Measurements from ENCODE around the gene LRP1.

The LRP1 gene

DNA sequence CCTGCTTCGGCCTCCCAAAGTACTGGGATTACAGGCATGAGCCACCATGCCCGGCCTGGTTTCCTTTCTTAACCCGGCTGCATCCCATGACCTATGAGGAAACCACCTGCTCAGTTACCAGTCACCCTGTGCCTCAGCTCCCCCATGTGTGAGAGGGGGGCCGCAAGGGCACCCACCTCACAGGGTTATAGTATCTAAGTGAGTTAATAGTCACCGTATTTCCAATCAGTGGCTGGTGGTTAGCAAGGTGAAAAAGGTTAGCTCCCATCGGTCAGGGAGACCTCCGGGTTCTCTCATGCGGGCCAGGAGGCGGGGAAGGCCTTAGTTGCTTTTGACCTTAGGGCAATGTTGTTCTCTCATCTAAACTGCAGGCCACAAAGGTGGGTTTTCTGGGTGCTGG, 6.7 kb downstream of the LRP1 start:
- no peak for DNase-seq (ENCODE audit: low read depth, low spot score)

DNA sequence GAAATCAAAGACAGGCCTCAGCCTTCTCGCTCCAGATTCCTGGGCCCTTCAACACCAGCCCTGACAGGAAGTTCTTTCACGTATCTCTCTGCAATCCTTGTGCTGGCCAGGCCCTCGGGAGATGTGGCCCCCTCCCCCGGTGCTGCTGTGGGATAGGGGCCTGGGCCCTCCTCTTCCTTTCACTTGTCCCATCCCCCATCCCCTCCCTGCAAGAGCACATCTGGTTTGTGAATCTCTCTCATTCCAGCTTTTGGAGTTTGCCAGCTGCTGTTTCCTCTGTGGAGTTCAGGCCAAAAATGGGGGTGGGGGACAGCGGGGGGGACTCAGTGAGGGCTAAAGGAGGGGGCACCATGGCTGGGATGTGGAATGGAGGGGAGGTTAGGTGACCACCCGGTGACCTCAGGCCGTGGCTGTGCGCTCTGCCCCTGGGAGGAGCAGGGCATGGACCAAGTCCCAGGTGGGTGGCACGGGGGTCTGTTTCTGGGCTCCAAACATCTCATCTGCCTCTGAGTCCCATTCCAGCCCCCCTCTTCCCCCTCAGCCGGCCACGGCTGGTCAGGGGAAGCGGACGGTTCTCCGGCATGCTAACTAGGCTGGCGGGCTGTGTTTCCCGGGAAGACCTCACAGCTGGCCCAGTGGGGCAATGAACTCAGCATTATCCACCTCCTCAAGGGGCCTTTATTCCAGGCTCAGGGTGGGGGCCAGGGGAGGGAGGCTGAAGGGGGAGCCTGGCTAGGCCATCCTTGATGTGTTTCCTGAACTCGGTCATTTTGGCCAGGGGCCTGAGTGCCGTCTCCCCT, 7.4 kb downstream of the LRP1 start:
- DNase-seq (ENCODE audit: low read depth, low spot score), result no peak

DNA sequence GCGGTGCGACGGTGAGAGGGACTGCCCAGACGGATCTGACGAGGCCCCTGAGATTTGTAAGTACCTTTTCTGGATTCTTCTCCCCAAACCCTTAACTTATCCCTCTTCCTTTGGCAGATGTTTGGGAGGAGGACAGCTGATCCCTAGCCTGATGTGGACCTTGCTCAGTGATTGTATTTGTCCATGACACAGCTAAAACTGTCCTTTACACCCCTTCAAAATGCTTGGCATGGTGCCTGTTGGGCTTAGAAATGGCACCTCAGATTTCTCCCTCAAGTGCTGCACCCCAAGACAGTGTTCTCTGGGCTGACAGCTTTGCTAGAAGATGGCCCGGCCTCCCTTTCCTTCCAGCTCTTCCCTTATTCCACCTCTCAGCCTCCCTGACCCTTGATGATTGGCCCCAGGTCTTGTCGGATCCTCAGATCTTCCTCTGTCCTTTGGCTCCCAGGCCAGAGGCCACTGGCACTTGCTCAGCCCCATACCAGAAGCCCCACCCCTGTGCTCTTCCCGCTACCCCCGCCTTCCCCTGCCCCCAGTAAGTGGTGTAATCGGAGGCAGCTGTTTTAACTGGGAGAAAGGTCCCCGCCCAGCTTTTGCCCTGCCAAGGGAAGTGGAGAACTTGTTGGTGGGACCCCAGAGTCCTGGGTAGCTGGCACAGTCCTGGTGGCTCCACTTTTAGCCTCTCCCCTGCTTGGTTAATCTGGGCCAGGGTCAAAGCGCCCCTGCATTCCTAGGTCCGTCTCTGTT, 10.4 kb downstream of the LRP1 start:
- DNase-seq (ENCODE audit: low read depth, low spot score), result no peak

DNA sequence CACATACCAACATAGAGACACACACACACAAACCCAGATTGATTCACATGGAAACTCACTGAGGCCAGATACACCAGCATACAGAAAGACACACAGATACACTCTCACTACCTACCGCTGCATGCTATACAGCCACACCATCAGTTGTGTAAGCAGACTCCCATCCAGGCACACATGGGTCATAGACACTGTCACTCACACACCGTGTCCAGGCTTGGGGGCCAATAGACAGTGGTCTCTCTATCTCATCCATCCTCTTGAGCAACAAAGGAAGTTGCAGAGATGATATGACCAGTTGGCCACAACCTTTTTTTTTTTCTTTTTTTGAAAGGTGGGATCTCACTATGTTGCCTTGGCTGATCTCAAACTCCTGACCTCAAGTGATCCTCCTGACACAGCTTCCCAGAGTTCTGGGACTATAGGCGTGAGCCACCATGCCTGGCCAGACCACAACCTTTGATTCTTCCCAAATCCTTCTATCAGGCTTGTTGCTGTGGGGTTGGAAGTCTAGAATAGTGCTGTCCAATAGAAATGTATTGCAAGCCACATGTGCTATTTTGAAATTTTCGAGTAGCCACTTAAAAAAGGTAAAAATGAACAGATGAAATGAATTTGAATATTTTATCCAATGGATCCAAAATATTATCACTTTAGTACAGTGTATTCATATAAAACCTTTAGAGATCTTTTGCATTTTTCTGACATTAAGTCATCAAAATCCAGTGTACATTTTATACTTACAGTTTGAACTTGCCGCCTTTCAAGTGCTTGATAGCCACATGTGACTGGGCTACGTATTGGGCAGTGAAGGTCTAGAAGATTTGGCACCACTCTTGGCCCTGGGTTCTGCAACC, 11.7 kb downstream of the LRP1 start:
- DNase-seq (ENCODE audit: low read depth, low spot score), result no peak

DNA sequence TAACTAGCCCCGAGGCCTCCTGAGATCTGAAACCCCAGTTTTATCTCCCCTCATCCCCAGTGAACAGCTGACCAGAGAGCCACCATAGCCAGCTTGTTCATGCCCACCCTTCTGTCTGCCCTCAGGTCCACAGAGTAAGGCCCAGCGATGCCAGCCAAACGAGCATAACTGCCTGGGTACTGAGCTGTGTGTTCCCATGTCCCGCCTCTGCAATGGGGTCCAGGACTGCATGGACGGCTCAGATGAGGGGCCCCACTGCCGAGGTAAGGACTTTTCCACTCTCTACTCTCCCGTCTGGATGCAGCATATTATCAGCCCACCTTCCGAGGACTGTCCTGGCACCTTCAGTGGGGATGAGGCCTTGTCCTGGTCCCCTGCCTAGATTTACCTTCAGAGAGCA, 13.0 kb downstream of the LRP1 start:
- DNase-seq (ENCODE audit: low read depth, low spot score), result no peak

DNA sequence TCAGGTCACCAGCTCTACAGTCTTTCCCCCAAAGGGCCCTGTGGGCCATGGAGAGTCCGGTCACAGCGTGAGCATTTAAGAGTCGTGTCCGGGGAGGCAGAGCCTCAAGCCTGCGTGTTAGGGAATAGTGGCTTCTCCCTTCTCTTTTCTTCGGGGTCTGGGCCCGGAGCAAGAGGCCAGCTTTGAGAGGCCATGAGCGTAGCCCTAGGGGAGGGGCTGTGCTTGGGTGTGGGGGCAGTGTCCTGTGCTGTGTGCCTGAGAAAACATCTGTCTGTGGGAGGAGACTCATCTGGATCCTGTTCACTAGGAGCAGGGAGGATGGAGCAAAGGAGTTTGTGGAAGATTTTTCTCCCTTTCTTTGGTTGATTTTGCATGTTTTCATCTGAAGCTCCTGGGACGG, 13.8 kb downstream of the LRP1 start:
- DNase-seq (ENCODE audit: low read depth, low spot score), result no peak

DNA sequence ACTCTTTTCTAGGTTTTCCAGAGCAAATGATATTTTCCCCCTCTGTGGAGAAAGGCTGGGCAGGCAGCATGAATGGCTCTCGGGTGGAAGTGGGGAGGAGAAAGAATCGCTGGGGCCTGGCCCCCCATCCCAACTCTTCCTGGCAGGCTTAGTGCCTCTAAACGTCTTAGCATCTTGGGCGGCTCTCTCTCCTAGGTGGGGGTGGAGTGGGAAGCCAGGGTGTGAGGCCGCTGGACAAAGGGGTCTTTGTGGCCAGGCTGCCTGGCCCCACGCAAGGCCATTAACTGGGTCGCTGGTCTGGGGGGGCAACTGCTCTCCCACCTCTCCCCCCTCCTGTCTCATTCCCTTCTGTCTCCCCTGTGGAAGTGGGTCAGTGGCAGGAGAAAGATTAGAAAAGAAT, 14.4 kb downstream of the LRP1 start:
- DNase-seq (ENCODE audit: low read depth, low spot score), result no peak

DNA sequence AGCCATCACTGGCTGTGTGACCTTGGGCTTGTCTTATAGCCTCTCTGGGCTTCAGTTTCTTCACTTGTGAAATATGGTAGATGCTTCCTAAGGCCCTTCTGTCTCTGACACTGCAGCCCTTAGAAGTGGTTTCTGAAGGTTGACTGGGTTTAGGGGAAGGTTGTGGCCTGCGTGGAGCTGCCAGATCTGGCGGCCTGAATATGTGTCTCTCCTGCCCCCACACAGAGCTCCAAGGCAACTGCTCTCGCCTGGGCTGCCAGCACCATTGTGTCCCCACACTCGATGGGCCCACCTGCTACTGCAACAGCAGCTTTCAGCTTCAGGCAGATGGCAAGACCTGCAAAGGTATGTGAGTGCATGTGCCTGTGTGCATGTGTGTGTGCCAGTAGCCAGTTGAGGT, 15.2 kb downstream of the LRP1 start:
- no peak for DNase-seq (ENCODE audit: low read depth, low spot score)

DNA sequence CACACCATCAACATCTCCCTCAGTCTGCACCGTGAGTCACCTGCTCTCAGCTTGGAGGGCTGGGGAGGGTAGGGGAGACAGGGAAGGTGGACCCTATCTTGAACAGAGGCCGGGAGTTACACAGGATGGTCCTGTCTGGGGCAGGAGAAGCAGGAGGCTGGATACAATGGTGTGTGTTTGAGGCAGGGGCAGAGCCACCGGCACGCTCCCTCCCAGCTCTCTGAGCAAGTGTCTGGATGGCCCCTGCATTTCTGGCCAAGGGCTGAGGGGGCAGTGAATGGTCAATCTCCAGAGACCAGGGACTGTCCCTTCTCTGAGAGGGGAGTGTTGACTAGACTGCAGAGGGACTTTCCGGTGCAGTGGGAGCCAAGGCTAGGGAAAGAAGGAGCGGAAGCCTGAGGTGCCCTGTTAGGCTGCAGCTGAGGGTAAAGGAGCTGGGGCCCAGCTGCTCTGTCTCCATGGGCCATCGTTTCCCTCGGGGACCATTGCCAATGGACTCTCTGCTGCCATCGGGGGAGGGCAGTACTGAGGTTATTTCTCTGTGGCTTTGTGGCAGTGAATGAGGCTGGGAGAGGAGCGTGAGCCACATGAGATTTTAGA, 17.3 kb downstream of the LRP1 start:
- DNase-seq (ENCODE audit: low read depth, low spot score), result no peak

DNA sequence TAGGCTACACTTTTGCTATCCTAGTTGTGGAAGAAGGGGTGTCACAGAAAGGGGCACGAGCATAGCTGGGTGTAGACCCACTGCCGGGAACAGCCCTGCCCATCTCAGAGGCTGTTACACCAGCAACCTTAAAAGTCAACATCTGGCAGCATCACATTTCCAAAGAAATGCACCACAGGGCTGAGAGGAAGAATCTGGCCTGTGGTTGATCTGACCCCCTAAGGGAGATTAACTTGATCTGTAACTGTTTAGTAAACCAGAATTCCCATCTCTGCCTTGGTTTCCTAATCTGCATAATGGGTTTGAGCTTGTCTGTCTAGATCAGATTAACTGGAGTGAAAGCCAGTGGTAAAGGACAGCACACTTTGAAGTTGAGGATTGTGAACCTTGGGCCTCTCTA, 17.8 kb downstream of the LRP1 start:
- DNase-seq (ENCODE audit: low read depth, low spot score), result no peak

DNA sequence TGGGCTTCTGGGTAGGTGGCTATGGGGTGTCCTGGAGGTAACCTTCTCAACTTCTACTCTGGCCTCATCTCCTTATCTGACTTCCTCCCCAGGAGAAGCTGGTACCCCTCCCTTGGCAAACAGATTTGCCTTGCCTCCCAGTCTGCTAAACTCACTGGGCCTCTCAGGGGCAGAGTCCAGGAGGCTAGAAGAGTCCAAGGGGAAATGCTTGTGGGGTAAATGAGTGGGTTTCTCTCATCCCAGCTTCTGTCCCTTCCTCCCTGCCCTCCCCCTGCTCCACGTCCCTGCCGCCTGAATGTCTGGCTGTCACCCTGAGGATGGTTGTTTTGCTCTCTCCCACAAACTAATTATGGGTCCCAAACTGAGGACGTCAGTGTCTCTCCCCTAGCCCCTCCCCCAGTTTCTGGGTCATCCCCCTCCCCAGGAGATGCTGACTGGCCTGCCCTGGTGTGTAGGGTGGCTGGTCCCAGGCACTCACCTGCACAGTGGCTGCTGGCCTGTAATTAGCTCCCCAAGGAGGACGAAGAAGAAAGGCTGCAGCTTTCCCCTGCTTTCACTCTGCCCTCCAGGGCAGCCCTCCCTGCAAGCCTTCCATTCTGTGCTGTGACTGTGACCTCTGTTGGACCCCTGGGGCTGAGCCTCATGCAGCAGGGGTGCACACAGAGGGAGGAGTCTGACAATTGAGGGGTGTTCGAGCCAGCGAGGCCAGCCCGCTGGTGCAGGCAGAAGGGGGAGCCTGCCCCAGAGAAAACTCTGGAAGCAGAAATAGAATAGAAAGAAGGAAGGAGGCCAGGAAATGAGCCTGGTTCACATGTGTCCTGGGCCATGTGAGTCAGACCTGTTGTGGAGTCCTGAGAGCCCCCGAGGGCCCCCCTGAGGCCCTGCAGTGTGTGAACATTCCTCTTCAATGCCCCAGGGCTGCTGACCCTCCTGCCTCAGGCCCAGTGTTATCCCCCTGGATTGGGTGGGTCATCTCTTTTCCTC, 19.0 kb downstream of the LRP1 start, which contains the start of gene LRP1-AS:
Gene LRP1-AS, minus strand, starts transcription at position 659 of the 984 bp plus-strand sequence.
- no peak for DNase-seq (ENCODE audit: low read depth, low spot score)

DNA sequence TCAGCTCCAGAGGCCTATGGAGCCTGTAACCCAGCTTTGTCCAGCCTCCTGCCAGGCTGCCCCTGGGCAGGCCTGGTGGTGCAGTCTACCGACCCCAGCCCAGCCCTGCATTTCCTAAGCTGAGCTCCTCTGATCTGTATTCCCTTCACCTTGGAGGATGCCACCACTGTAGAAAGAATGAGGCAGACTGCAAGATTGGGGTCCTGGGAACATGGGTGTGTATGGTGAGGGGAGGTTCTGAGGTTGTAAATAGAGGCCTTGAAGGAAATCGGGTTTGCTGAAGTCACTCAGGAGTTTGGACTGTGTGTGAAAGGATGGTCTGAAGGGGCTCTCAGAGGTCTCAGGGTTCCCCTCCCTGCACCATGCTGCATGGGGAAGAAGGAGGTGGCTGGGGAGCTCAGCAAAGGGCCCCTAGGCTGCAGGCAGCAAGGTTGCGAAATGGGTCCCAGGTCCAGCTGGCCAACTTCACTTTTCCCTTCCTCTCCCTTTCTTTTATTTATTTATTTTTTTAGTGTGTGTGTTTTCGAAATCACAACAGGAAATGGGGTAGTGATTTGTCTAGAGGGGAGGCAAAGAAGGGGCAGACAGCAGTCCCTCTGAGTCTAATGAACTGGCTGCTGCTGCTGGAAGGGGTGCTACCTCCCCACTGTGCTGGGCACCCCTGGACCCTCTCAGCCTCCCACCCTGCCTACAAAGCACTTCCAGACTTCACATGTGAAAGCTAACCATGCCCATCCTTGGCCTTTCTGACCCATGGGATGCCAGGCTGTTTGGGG, 20.4 kb downstream of the LRP1 start:
- DNase-seq (ENCODE audit: low read depth, low spot score), result no peak

DNA sequence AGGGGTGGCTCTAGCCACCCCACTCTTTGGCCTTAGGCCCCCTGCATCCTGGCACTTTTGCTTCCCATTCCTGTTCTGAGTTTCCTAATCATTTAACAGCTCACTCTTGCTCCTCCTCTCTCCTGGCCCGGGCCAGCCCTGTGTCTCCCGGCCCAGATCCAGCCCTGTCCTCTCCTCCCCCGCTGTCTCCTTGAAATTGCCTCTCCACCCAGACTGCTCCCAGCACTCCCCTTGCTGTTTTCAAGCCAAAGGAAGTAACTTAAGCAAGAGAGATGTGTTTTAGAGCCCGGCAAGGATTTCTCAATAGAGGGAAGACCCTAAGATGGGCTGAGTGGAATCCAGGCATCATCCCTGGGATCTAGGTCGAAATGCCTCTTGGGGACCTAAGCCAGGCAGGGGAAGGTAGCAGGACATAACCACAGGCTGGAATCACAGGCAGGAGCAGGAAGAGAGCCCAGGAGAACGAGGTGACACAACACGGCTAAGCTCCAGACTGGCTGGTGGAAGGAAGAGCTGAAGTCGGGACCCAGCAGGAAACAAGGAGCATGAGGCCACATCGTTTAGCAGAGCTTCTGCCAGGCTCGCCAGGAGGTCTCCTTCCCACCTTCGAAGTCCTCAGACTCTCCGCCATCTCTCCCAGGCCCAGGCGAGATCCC, 21.1 kb downstream of the LRP1 start:
- DNase-seq (ENCODE audit: low read depth, low spot score), result no peak

DNA sequence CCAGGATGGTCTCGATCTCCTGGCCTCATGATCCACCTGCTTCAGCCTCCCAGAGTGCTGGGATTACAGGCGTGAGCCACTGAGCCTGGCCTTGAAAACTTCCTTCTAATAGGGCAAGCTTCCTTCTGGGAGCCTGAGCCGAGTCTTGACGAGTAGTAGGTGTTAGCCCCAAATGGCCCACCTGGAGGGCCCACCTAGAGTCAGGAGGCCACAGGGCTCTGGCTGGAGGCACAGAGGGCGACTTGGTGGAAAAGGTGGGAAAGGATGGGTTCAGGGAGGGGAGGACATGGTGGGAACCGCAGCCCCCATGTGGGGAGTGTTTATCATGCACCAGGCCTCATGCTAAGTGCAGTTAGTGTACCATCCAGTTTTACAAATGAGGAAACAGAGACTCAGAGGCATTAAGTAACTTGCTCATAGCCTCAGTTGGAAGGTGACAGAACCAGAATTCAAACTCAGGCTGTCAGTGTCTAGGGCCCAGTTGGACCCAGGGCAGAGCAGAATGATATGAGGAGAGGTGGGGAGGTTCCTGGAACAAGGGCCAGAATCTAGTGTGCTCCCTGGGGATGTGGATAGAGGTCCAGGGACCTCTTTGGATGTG, 22.2 kb downstream of the LRP1 start:
- no peak for DNase-seq (ENCODE audit: low read depth, low spot score)

DNA sequence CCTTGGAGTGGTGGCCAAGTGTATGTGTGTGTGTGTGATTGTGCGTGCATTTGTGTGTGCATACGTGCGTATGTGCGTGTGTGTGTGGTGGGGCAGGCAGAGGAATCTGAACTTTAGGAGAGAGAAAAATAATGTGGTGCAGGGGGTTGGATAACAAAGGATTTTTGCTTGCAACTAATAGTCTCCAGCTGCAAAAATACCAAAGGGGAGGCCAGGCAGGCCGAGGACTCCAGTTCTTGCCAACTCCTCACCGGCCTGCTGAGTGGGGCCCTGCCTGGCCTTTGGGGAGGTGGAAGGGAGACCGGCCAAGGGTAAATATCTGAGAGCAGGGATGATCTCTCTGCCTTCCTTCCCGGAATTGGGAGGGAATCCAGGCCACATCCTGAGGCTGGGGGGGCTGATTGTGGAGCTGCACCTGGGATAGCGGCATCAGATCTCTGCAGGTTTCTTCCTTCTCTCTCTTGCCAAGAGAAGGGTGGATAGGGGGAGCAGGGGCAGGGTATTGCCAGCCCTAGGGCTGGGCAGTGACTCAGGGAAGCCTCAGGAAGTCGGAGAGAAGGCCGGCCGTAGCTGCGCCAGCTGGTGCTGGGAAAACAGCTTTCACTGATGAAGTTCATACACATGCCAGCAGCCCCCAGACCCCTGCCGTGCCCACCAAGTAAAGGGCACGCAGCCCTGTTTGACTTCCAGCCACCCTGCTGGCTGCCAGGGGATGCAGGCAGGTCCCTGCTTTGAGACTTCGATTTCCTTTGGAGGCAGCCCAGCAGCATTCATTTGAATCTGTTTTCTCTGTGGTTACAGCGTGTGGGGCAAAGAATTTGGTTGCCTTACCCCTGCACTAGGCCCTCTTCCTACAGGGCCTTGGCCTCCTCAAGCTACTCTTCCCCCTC, 23.7 kb downstream of the LRP1 start:
- no peak for DNase-seq (ENCODE audit: low read depth, low spot score)

DNA sequence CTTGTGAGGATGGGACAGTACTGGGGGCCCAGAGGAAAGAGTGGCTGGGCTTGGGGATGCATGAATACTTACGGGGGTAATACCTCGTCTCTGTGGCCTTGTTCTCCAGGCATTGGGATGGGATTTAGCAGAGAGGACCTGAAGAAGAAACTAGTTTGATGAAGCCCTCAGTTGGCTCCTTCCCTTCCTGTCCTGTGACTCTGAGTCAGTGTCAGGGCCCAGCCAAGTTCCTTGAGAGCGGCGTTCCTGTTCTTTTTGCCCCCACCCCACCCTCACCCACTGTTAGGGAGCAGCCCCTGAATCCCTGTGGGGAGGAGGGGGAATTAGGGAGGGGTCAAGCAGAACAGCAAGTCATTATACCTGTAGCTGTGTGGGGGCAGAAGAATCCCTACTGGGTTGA, 24.4 kb downstream of the LRP1 start:
- DNase-seq (ENCODE audit: low read depth, low spot score), result no peak

DNA sequence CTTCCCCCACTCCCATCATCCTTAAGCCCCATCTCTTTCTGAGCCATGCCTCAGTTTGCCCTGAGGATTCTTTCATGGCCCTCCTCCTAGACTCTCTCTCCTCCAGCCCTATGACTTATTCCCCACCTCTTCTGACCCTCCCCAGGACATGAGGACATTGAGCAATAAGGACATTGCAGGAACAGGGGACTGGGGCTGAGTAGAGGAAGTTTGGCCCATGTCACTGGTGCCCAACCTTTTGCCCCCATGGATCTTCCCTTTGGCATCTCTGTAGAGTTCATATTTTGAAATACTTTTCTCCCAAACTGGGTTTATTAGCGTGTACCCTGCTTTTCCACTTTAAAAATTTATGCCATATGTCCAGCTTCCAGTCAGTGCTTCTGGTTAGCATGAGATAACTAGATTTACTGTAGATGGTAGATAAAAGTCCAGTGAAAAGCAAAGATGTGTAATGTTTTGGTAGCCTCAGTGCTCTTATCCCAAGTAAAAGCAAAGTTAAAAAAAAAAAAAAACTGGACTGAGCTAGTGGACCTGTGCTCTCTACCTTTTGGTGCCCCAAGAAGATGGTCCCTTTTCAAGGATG, 25.2 kb downstream of the LRP1 start:
- no peak for DNase-seq (ENCODE audit: low read depth, low spot score)
